COLO668 (cell line): Measurements from ENCODE around the gene ULK4.
A peak's percentile ranks its signal among the peaks of the same experiment; 100 is the strongest.
"Not testable (repeated sequence)": the region's sequence is repeated elsewhere in the genome, so short reads cannot be mapped to it uniquely, and the experiment has no call there.

Experiments used
- DNase-seq: peaks from one replicate; lab custom pipeline; 2025; ENCODE audit not compliant: unreplicated experiment; lab: John Stamatoyannopoulos, UW

Gene ULK4

GRCh38 chr3:41323467-41324155 is 638.3 kb downstream of the ULK4 start:
- peak; percentile 12 for DNase-seq

GRCh38 chr3:41321642-41321980 is 640.3 kb downstream of the ULK4 start:
- no peak for DNase-seq

GRCh38 chr3:41320953-41321641 is 640.8 kb downstream of the ULK4 start:
- no peak for DNase-seq

GRCh38 chr3:41318520-41318919 is 643.4 kb downstream of the ULK4 start:
- no peak for DNase-seq

GRCh38 chr3:41317718-41318117 is 644.2 kb downstream of the ULK4 start:
- DNase-seq: no peak

GRCh38 chr3:41317298-41317697 is 644.6 kb downstream of the ULK4 start:
- no peak for DNase-seq

- DNase-seq: no peak
These were observed 646.8 kb downstream of the ULK4 start for GRCh38 chr3:41315126-41315525.

GRCh38 chr3:41308119-41308518 is 653.8 kb downstream of the ULK4 start:
- DNase-seq: no peak

- no peak for DNase-seq
These were observed 654.8 kb downstream of the ULK4 start for GRCh38 chr3:41307065-41307464.

GRCh38 chr3:41304593-41304992 is 657.3 kb downstream of the ULK4 start:
- no peak for DNase-seq

GRCh38 chr3:41302295-41302694 is 659.6 kb downstream of the ULK4 start:
- DNase-seq: no peak

GRCh38 chr3:41301548-41301947 is 660.4 kb downstream of the ULK4 start:
- DNase-seq: no peak

GRCh38 chr3:41299036-41299435 is 662.9 kb downstream of the ULK4 start:
- DNase-seq: no peak

- DNase-seq: no peak
These were observed 664.2 kb downstream of the ULK4 start for GRCh38 chr3:41297750-41298149.

- no peak for DNase-seq
These were observed 665.3 kb downstream of the ULK4 start for GRCh38 chr3:41296556-41296955.

- no peak for DNase-seq
These were observed 666.2 kb downstream of the ULK4 start for GRCh38 chr3:41295740-41296139.

- no peak for DNase-seq
These were observed 668.7 kb downstream of the ULK4 start for GRCh38 chr3:41293169-41293681.

GRCh38 chr3:41290736-41291135 is 671.2 kb downstream of the ULK4 start:
- no peak for DNase-seq

- DNase-seq: no peak
These were observed 671.6 kb downstream of the ULK4 start for GRCh38 chr3:41290306-41290705.

- no peak for DNase-seq
These were observed 673.1 kb downstream of the ULK4 start for GRCh38 chr3:41288785-41289184.

GRCh38 chr3:41286305-41286704 is 675.6 kb downstream of the ULK4 start:
- DNase-seq: no peak

- not testable (repeated sequence) for DNase-seq
These were observed 677.0 kb downstream of the ULK4 start for GRCh38 chr3:41284934-41285333.
